MCF 10A (cell line): ENCODE data around the gene TAF9B. TPM values are rescaled to one million over a fixed set of nuclear protein-coding genes. Genes with fewer than 3 reads are reported as not detected.

Experiments used
- BruUV-seq: library from RNA; stranded (reverse); fragments of 400-500 nt; replicated peaks from 2 replicates; lab custom pipeline; 2021; lab: Mats Ljungman, UMichigan
- CTCF ChIA-PET: fragments of 300-600 bp; sonication (Branson Sonifier 250); formaldehyde crosslinking; extraction: SDS; loops from one replicate; lab custom pipeline; 2021; ENCODE audit warnings: antibody characterized with exemption, inconsistent platforms; lab: Yijun Ruan, JAX
- POLR2A ChIA-PET: fragments of 300-600, 350-650 bp; sonication (Branson Sonifier 250); formaldehyde crosslinking; extraction: SDS; loops from one replicate; lab custom pipeline; 2020; ENCODE audit warnings: antibody characterized with exemption, inconsistent platforms; lab: Yijun Ruan, JAX
- DNase-seq: peaks from one replicate; pipeline ENCODE4 v3.0.0-alpha.2; 2018; ENCODE audit not compliant: unreplicated experiment
- H3K27ac Mint-ChIP-seq: one replicate; pipeline ENCODE4 v1.8.0; 2022; ENCODE audit warnings: mild to moderate bottlenecking, low read depth, mixed read lengths; ENCODE audit not compliant: unreplicated experiment
- H3K27me3 Mint-ChIP-seq: one replicate; pipeline ENCODE4 v1.8.0; 2022; ENCODE audit warnings: mixed read lengths; ENCODE audit not compliant: insufficient read depth, unreplicated experiment
- H3K36me3 Mint-ChIP-seq: one replicate; pipeline ENCODE4 v1.8.0; 2022; ENCODE audit warnings: mild to moderate bottlenecking, moderate library complexity, mixed read lengths; ENCODE audit not compliant: insufficient read depth, unreplicated experiment
- H3K4me1 Mint-ChIP-seq: one replicate; pipeline ENCODE4 v1.8.0; 2022; ENCODE audit warnings: mixed read lengths; ENCODE audit not compliant: insufficient read depth, unreplicated experiment
- H3K4me3 Mint-ChIP-seq: one replicate; pipeline ENCODE4 v1.8.0; 2022; ENCODE audit warnings: mild to moderate bottlenecking, moderate library complexity, mixed read lengths; ENCODE audit not compliant: unreplicated experiment
- H3K9me3 Mint-ChIP-seq: one replicate; pipeline ENCODE4 v1.8.0; 2022; ENCODE audit warnings: mixed read lengths; ENCODE audit not compliant: unreplicated experiment
- intact Hi-C: fragments of 100-400 bp; cut with micrococcal nuclease; formaldehyde crosslinking; loops from 2 replicates; pipeline ENCODE4 v1.14.1; 2022
- total RNA-seq: library from RNA; stranded (reverse); gene quantifications from 2 replicates; pipeline ENCODE4 v1.2.3, GENCODE V29; 2022
- TF ChIP-seq, protein P1 (sequence below): fragments of 200-600 bp; IDR thresholded peaks from one replicate; pipeline ENCODE4 v1.8.0; 2022; ENCODE audit warnings: antibody characterized with exemption, mild to moderate bottlenecking; ENCODE audit not compliant: unreplicated experiment

The TAF9B gene
- total RNA-seq, 1 experiment from 2014 or later = 11.8 TPM

DNA sequence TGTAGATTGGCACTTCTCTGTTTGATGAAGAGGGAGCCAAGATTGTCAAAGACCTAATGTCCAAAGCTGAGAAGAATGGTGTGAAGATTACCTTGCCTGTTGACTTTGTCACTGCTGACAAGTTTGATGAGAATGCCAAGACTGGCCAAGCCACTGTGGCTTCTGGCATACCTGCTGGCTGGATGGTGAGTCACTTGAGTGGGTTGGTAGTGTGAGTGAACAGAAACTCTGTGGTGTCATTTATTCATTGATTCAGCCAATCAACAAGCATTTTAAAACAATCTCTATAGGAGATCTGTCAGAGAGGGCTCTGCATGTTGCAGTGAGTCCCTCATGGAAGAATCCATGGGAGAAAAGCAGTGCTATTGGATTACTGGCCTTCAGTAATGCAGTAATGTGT is 16.3 kb downstream of the TAF9B start:
- ChIA-PET POLR2A (interaction anchor here (0.6 to 1.7 kb wide), 3 partner anchors 13 to 171 kb away, joined by 3 to 6 read pairs (median 3); partner anchors contain the start of gene TAF9B), CTCF (interaction anchor here (0.8 to 1.1 kb wide), 2 partner anchors 13 to 18 kb away, joined by 3 read pairs; no protein-coding TSS in a partner anchor)
- BruUV-seq = no TSS peak
- Mint-ChIP-seq H3K9me3 (no peaks in the 10 kb centered on the region), H3K4me3 (no peak overlapping the region), H3K36me3 (peaks cover 91% of the 10 kb centered on the region), H3K27me3 (no peaks in the 10 kb centered on the region), H3K27ac (no peak overlapping the region), H3K4me1 (no peaks in the 10 kb centered on the region)
- intact Hi-C loops = loop anchor here (5.0 kb wide), 1 partner anchor 959 kb away; no protein-coding TSS in a partner anchor
- DNase-seq = peak; percentile 49
- TF ChIP-seq, protein P1, sequence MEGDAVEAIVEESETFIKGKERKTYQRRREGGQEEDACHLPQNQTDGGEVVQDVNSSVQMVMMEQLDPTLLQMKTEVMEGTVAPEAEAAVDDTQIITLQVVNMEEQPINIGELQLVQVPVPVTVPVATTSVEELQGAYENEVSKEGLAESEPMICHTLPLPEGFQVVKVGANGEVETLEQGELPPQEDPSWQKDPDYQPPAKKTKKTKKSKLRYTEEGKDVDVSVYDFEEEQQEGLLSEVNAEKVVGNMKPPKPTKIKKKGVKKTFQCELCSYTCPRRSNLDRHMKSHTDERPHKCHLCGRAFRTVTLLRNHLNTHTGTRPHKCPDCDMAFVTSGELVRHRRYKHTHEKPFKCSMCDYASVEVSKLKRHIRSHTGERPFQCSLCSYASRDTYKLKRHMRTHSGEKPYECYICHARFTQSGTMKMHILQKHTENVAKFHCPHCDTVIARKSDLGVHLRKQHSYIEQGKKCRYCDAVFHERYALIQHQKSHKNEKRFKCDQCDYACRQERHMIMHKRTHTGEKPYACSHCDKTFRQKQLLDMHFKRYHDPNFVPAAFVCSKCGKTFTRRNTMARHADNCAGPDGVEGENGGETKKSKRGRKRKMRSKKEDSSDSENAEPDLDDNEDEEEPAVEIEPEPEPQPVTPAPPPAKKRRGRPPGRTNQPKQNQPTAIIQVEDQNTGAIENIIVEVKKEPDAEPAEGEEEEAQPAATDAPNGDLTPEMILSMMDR = no peak

DNA sequence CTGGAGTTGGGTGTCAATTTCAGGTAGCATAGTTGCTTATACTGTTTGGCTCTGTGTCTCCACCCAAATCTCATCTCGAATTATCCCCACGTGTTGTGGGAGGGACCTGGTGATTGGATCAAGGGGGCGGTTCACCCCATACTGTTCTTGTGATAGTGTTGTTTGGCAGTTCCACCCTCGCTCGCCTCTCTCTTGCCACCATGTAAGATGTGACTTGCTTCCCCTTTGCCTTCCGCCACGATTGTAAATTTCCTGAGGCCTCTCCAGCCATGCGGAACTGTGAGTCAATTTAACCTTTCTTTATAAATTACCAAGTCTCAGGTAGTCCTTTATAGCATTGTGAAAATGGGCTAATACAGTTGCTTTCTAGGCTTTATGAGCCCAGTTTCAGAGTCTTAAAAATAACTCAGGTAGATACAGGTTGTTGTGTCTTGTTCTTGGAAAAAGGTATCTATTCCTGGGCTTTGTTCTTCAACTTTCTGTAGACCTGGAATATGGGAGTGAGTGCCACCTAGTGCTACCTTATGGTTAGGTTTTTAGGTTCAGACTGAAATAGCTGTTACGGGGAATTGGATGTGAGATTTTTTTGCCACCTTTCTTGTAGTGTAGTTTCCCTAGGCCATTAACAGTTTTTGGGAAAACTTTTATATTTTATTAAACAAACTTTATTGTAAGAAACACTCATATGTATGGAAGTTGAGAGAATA is 19.8 kb downstream of the TAF9B start:
- intact Hi-C loops = loop anchor here (5.0 kb wide), 1 partner anchor 963 kb away; no protein-coding TSS in a partner anchor
- H3K27me3 Mint-ChIP-seq = no peaks in the 10 kb centered on the region
- CTCF ChIA-PET = interaction anchor here (0.6 kb wide), 1 partner anchor 23 kb away, joined by 3 read pairs; no protein-coding TSS in a partner anchor
- H3K9me3 Mint-ChIP-seq = no peaks in the 10 kb centered on the region
- H3K36me3 Mint-ChIP-seq = peaks cover 82% of the 10 kb centered on the region
- DNase-seq = peak; percentile 24
- POLR2A ChIA-PET = no interaction called here
- no peak overlapping the region for H3K27ac Mint-ChIP-seq
- H3K4me1 Mint-ChIP-seq = no peaks in the 10 kb centered on the region
- TSS peak; percentile 1 for BruUV-seq
- TF ChIP-seq, protein P1 = peak; percentile 33
- no peak overlapping the region for H3K4me3 Mint-ChIP-seq

DNA sequence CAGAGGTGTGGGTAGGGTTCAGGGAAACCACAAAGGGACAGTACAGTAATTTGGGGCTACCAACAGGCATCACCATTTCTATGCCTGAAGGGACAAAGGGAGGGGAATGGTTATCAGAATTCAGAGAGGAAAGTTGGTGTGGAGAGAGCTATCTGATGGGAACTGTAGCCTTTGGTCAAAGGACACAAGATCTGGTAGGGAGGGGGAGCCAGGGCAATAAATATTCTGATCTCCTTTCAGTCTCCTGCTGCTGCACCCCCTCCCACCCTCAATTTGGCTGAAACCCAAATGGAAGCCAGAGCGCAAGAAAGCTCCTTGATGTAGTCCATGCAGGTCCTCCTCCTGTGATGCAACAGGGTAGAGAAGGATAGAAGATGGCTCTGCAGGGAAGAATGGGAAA is 20.8 kb downstream of the TAF9B start:
- H3K4me3 Mint-ChIP-seq = no peak overlapping the region
- H3K27me3 Mint-ChIP-seq = no peaks in the 10 kb centered on the region
- POLR2A ChIA-PET = no interaction called here
- BruUV-seq = no TSS peak
- no peak overlapping the region for H3K27ac Mint-ChIP-seq
- intact Hi-C loops = no loop called here
- DNase-seq = no peak
- peaks cover 81% of the 10 kb centered on the region for H3K36me3 Mint-ChIP-seq
- H3K4me1 Mint-ChIP-seq = no peaks in the 10 kb centered on the region
- H3K9me3 Mint-ChIP-seq = no peaks in the 10 kb centered on the region
- CTCF ChIA-PET = interaction anchor here (0.6 to 1.9 kb wide), 2 partner anchors 16 to 32 kb away, joined by 4 to 7 read pairs; no protein-coding TSS in a partner anchor
- TF ChIP-seq, protein P1 = no peak

DNA sequence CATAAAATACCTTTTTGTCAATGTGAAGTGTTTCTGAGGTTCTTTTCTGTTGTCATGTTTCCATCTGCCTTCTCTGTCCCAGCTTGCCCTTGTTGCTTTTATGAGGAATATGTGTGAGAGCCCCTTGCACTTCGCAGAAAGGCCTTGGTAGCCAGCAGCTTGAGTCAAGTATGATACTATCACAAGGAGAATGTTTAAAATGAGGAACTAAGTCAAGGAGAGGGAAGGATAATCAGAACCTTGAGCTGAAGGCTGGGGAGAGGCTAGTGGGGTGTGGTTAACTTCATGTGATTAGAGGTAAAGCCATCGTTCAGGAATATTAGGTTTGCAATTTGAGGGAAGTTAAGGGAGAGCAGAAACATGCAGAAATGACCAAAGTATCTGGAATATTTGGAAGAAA is 22.7 kb downstream of the TAF9B start:
- intact Hi-C loops = no loop called here
- Mint-ChIP-seq H3K9me3 (no peaks in the 10 kb centered on the region), H3K4me3 (no peak overlapping the region), H3K27me3 (no peaks in the 10 kb centered on the region), H3K4me1 (no peaks in the 10 kb centered on the region), H3K36me3 (peaks cover 83% of the 10 kb centered on the region), H3K27ac (no peak overlapping the region)
- TF ChIP-seq, protein P1 = no peak
- DNase-seq = no peak
- CTCF ChIA-PET = interaction anchor here (0.6 to 1.9 kb wide), 3 partner anchors 10 to 86 kb away, joined by 3 to 7 read pairs (median 4); no protein-coding TSS in a partner anchor
- POLR2A ChIA-PET = interaction anchor here (0.8 to 1.5 kb wide), 2 partner anchors 12 to 17 kb away, joined by 3 to 6 read pairs; partner anchors contain the start of gene PGK1
- no TSS peak for BruUV-seq
